Skeletal muscle tissue (tissue), 4 donors: Measurements from ENCODE around the gene RPS3A. TPM values are rescaled to one million over a fixed set of nuclear protein-coding genes. Genes with fewer than 3 reads are reported as not detected.

Experiments used
- H3K27ac ChIP-seq: one replicate; pipeline ENCODE4 v1.7.0; 2013; ENCODE audit warnings: mild to moderate bottlenecking, low read depth, low read length, inconsistent platforms
- H3K27me3 ChIP-seq, 3 donors: one replicate each; pipeline ENCODE4 v1.7.0; 2013; ENCODE audit warnings: low read length in 3 of 3; ENCODE audit not compliant: control insufficient read depth in 3 of 3, insufficient read depth in 3 of 3
- H3K36me3 ChIP-seq, 3 donors: one replicate each; pipeline ENCODE4 v1.7.0; 2013; ENCODE audit warnings: low read length in 3 of 3; ENCODE audit not compliant: control insufficient read depth in 3 of 3, insufficient read depth in 3 of 3
- H3K4me1 ChIP-seq, 3 donors: one replicate each; pipeline ENCODE4 v1.7.0; 2013; ENCODE audit warnings: low read length in 3 of 3, mild to moderate bottlenecking in 3 of 3; ENCODE audit not compliant: control insufficient read depth in 3 of 3, insufficient read depth in 3 of 3
- H3K4me3 ChIP-seq, 3 donors: one replicate each; pipeline ENCODE4 v1.7.0; 2013; ENCODE audit warnings: low read length in 3 of 3
- H3K9ac ChIP-seq, 3 donors: one replicate each; pipeline ENCODE4 v1.7.0; 2013; ENCODE audit warnings: low read length in 3 of 3, mild to moderate bottlenecking in 3 of 3, moderate library complexity in 2 of 3, low read depth in 1 of 3
- H3K9me3 ChIP-seq, 3 donors: one replicate each; pipeline ENCODE4 v1.7.0; 2013; ENCODE audit warnings: low read length in 3 of 3; ENCODE audit not compliant: control insufficient read depth in 3 of 3
- total RNA-seq: library from RNA; depleted of rRNA; stranded (reverse); fragments of >200 nt; gene quantifications from one replicate; pipeline ENCODE4 v1.2.3, GENCODE V29; 2014
- donor health status: Osteomylitis.

RPS3A gene
- total RNA-seq, 1 donor from 2014 or later, result 5,357 TPM

DNA sequence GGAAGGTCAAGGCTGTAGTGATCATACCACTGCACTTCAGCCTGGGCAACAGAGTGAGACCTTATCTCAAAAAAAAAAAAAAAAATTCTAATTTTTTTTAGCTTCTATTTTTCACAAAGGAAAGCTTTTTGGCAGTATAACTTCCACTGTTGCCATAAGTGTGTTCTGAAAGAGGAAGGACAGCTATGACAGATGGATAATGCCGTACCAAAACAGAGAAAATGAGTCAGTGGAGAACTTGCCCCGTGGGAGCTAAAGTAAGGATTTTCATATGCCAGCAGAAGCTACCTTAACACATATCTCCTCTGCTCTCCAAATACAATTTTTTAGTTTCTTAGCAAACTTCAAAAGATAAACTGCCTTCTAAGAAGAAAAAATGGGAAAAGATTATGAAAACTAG lies 43.7 kb downstream of the RPS3A start:
- peaks cover 22 to 28% (median 26%) of the 10 kb centered on the region in 3 donors for H3K36me3 ChIP-seq

DNA sequence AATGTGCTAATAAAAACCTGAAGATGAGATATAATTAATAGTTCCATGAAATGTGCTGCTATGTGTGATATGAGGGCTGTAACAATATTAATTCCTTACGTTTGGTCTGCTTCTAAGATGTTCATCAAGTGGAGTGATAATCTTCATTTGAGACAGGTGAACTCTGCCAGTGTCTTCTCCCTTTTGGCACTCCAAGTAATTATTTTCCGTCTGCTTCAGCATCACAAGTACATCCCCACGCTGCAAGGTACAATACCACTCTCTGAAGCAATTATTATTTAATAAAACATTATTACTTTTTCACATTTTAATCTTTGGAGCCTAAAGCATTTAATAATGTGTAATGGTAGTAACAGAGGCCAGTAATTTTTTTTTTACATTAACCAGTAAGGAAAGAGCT lies 44.4 kb downstream of the RPS3A start:
- Histone ChIP-seq H3K9ac (no peak overlapping the region), H3K4me1 (peaks cover 0 to 5% (median 0%) of the 10 kb centered on the region in 3 donors), H3K36me3 (peaks cover 22 to 28% (median 27%) of the 10 kb centered on the region in 3 donors), H3K9me3 (no peaks in the 10 kb centered on the region), H3K27ac (no peak overlapping the region), H3K27me3 (no peaks in the 10 kb centered on the region), H3K4me3 (no peak overlapping the region)

More for the DNA sequence above, 43.7 kb downstream of the RPS3A start:
- no peak overlapping the region for H3K4me3 ChIP-seq
- H3K27ac ChIP-seq, result no peak overlapping the region
- no peak overlapping the region for H3K9ac ChIP-seq
- H3K27me3 ChIP-seq, result no peaks in the 10 kb centered on the region
- H3K4me1 ChIP-seq, result peaks cover 0 to 5% (median 0%) of the 10 kb centered on the region in 3 donors
- H3K9me3 ChIP-seq, result no peaks in the 10 kb centered on the region

DNA sequence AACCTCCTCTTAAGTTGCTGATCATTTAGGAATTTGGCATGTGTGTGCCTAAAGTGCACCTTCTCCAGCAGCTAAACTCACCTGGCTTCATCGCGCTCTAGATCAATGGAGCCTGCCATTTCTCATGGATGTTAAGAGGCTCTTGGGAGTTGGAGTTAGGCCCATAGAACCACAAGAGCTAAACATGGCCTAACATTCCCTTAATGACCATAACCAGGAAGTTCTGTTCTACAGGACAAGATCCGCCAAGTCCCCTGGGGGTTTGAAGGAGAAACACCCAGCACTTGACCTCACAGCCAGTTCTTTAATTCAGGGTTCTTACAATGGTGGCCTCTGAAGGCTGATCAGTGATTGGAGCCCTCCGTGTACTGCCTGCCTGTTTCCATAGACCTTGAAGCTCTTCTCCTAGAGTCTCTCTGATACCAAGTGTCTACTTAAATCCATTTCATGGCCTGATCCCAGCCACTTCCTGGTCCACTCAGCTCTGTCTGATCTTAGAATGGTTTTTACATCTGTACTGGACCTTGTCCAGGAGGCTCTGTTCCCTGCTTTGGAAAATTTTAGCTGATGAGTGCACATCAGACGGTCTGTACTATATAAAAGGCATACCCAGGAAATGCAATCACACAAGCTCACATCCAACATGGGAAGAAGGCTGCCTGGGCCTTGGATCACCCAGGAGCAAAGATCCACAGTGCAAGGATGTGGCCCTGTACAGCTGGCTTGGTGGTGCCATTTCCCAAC lies 45.1 kb downstream of the RPS3A start:
- peaks cover 0 to 5% (median 0%) of the 10 kb centered on the region in 3 donors for H3K4me1 ChIP-seq
- H3K27me3 ChIP-seq, result no peaks in the 10 kb centered on the region
- no peaks in the 10 kb centered on the region for H3K9me3 ChIP-seq
- H3K9ac ChIP-seq, result no peak overlapping the region
- H3K27ac ChIP-seq, result no peak overlapping the region
- H3K4me3 ChIP-seq, result no peak overlapping the region
- H3K36me3 ChIP-seq, result peaks cover 23 to 30% (median 27%) of the 10 kb centered on the region in 3 donors

DNA sequence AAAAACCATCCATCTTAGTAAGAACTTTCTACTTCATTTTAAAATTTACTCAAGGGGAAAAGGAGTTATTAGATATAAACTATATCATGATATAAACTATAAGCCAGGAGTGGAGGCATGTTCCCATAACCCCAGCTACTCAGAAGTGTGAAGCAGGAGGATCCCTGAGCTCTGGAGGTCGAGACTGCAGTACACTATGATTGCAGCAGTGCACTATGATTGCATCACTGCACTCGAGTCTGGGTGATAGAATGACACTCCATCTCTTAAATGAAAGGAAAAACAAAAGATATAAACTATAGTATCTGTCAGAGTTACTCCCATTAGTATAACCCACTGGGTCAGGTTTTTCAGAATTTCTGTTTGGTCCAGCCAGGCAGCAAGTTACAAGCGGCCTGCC lies 47.6 kb downstream of the RPS3A start:
- no peaks in the 10 kb centered on the region for H3K9me3 ChIP-seq
- H3K4me3 ChIP-seq, result no peak overlapping the region
- peaks cover 0 to 5% (median 0%) of the 10 kb centered on the region in 3 donors for H3K4me1 ChIP-seq
- H3K27ac ChIP-seq, result no peak overlapping the region
- H3K27me3 ChIP-seq, result no peaks in the 10 kb centered on the region
- no peak overlapping the region for H3K9ac ChIP-seq
- H3K36me3 ChIP-seq, result peaks cover 19 to 23% (median 19%) of the 10 kb centered on the region in 3 donors

DNA sequence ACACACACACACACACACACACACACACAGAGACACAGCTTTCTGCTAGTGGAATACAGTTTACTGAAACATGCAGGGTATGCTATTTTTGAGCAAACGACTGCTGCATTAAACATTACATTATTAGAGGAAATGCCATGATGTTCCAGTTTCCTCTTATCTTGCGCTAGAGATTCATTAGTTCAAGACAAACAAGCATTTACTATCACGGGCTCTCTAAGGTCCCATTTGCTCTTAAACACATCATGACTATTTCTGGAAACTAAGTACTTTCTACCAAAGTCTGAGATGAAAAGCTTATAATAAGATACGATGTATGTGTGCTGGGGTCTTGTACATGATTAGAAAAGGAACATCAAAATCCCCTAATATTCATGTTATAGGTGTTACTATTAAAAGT lies 48.8 kb downstream of the RPS3A start:
- no peak overlapping the region for H3K27ac ChIP-seq
- no peaks in the 10 kb centered on the region for H3K9me3 ChIP-seq
- H3K9ac ChIP-seq, result no peak overlapping the region
- peaks cover 0 to 5% (median 0%) of the 10 kb centered on the region in 3 donors for H3K4me1 ChIP-seq
- H3K27me3 ChIP-seq, result no peaks in the 10 kb centered on the region
- H3K4me3 ChIP-seq, result no peak overlapping the region
- peaks cover 12 to 15% (median 13%) of the 10 kb centered on the region in 3 donors for H3K36me3 ChIP-seq

DNA sequence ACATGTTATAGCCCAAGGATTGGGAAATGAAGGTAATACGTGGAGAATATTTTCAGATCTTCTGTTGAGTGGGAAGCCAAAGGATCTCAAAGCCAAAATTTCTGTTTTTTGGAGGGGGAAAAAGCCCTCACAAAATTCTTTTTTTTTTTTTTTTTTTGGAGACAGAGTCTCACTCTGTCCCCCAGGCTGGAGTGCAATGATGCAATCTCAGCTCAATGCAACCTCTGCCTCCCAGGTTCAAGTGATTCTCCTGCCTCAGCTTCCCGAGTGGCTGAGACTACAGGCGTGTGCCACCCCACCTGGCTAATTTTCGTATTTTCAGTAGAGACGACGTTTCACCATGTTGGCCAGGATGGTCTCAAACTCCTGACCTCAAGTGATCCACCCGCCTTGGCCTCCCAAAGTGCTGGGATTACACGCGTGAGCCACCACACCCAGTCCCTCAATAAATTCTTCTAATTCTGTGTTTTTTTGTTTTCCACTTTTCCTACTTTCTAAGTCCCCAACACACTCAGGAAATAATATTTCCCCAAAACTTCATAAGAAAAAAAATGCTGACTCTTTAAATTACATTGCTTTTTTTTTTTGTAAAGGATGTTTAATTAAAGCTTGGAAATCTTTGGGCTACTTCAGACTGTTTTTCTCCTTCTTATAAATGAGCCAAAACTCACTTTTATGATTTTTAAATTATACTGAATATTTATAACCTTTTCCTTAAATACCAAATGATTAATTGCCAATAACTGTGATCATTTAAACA lies 51.6 kb downstream of the RPS3A start:
- no peaks in the 10 kb centered on the region for H3K9me3 ChIP-seq
- no peak overlapping the region for H3K27ac ChIP-seq
- H3K9ac ChIP-seq, result no peak overlapping the region
- no peak overlapping the region for H3K4me3 ChIP-seq
- peaks cover 7 to 10% (median 9%) of the 10 kb centered on the region in 3 donors for H3K36me3 ChIP-seq
- H3K4me1 ChIP-seq, result no peaks in the 10 kb centered on the region
- H3K27me3 ChIP-seq, result no peaks in the 10 kb centered on the region

DNA sequence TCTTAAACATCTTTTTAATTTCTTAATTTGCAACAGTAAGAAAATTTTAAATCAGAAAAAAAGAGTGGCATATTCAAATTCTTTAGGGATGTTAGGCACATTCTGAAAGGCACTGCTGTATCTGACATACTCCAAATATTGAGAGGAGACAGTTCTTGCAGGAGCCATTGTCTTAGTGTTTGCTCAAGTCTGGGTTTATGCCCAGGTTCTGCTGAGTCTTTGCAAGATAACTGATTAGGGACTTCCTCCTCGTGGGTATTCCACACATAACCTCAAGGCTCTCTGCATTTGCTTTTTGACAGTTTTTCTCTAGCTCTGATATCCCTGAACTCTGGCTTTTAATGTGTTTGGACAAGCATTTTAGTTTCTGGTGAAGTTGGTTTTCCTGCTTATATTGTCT lies 52.6 kb downstream of the RPS3A start:
- H3K9ac ChIP-seq, result no peak overlapping the region
- no peaks in the 10 kb centered on the region for H3K27me3 ChIP-seq
- no peaks in the 10 kb centered on the region for H3K9me3 ChIP-seq
- no peaks in the 10 kb centered on the region for H3K4me1 ChIP-seq
- H3K36me3 ChIP-seq, result peaks cover 7 to 9% (median 9%) of the 10 kb centered on the region in 3 donors
- no peak overlapping the region for H3K4me3 ChIP-seq
- H3K27ac ChIP-seq, result no peak overlapping the region

DNA sequence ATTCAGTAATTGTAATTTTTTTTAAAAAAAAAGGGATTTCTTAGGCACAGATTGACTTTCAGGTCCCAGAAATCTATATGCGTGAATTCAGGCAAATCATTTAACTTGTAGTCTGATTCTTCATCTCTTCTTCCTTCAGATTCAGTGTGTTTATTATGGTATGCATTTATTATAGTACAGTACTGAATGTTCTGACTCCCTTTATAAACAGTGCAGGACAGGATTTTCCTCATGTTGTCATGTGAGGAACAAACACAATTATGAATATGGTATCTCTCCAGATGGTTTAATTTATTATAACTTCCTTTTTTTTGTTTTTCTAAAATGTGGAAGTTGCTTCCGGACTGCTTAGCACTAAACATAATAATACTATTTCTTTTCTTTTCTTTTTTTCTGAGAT lies 54.2 kb downstream of the RPS3A start:
- no peaks in the 10 kb centered on the region for H3K27me3 ChIP-seq
- no peak overlapping the region for H3K27ac ChIP-seq
- peaks cover 0 to 7% (median 3%) of the 10 kb centered on the region in 3 donors for H3K36me3 ChIP-seq
- no peak overlapping the region for H3K4me3 ChIP-seq
- no peaks in the 10 kb centered on the region for H3K4me1 ChIP-seq
- no peak overlapping the region for H3K9ac ChIP-seq
- H3K9me3 ChIP-seq, result peaks cover 0 to 2% (median 0%) of the 10 kb centered on the region in 3 donors
